Measurements from ENCODE around the gene PRKD1.

The PRKD1 gene

GRCh38 chr14:29672831-29673230 lies 254.8 kb downstream of the PRKD1 start:
- DNase-seq (ENCODE audit: low spot score), result no peak

- DNase-seq (ENCODE audit: low spot score), result no peak
These were observed 256.6 kb downstream of the PRKD1 start for GRCh38 chr14:29671034-29671433.

- no peak for DNase-seq (ENCODE audit: low spot score)
These were observed 259.4 kb downstream of the PRKD1 start for GRCh38 chr14:29668201-29668600.

GRCh38 chr14:29664515-29664914 lies 263.1 kb downstream of the PRKD1 start:
- DNase-seq (ENCODE audit: low spot score), result no peak

- no peak for DNase-seq (ENCODE audit: low spot score)
These were observed 264.3 kb downstream of the PRKD1 start for GRCh38 chr14:29663281-29663801.

GRCh38 chr14:29654901-29655550 lies 272.6 kb downstream of the PRKD1 start:
- no peak for DNase-seq (ENCODE audit: low spot score)

GRCh38 chr14:29653303-29653702 lies 274.3 kb downstream of the PRKD1 start:
- no peak for DNase-seq (ENCODE audit: low spot score)

- no peak for DNase-seq (ENCODE audit: low spot score)
These were observed 275.1 kb downstream of the PRKD1 start for GRCh38 chr14:29652571-29652970.

- no peak for DNase-seq (ENCODE audit: low spot score)
These were observed 276.9 kb downstream of the PRKD1 start for GRCh38 chr14:29650554-29651269.

GRCh38 chr14:29649170-29649569 lies 278.5 kb downstream of the PRKD1 start:
- DNase-seq (ENCODE audit: low spot score), result no peak

- no peak for DNase-seq (ENCODE audit: low spot score)
These were observed 279.6 kb downstream of the PRKD1 start for GRCh38 chr14:29648045-29648444.

- DNase-seq (ENCODE audit: low spot score), result no peak
These were observed 282.5 kb downstream of the PRKD1 start for GRCh38 chr14:29645117-29645516.

- no peak for DNase-seq (ENCODE audit: low spot score)
These were observed 284.0 kb downstream of the PRKD1 start for GRCh38 chr14:29643433-29644211.

- DNase-seq (ENCODE audit: low spot score), result no peak
These were observed 290.2 kb downstream of the PRKD1 start for GRCh38 chr14:29637411-29637810.

GRCh38 chr14:29636870-29637269 lies 290.8 kb downstream of the PRKD1 start:
- DNase-seq (ENCODE audit: low spot score), result no peak

- DNase-seq (ENCODE audit: low spot score), result no peak
These were observed 297.0 kb downstream of the PRKD1 start for GRCh38 chr14:29630566-29631160.

- DNase-seq (ENCODE audit: low spot score), result no peak
These were observed 297.8 kb downstream of the PRKD1 start for GRCh38 chr14:29629839-29630238.

- DNase-seq (ENCODE audit: low spot score), result no peak
These were observed 300.5 kb downstream of the PRKD1 start for GRCh38 chr14:29627137-29627536.

GRCh38 chr14:29618323-29619067 lies 309.2 kb downstream of the PRKD1 start:
- DNase-seq (ENCODE audit: low spot score), result no peak

- no peak for DNase-seq (ENCODE audit: low spot score)
These were observed 310.7 kb downstream of the PRKD1 start for GRCh38 chr14:29616922-29617321.

- no peak for DNase-seq (ENCODE audit: low spot score)
These were observed 318.8 kb downstream of the PRKD1 start for GRCh38 chr14:29608861-29609260.

GRCh38 chr14:29607169-29607568 lies 320.5 kb downstream of the PRKD1 start:
- DNase-seq (ENCODE audit: low spot score), result no peak

Data from activated CD4-positive, alpha-beta T cell treated with anti-CD3 and anti-CD28 coated beads, Interleukin-2, Interleukin-4, amounts not matched to agents 100 ng/mL and 50 ng/mL, durations not matched to agents 16 hours and 8 hours (primary cell).